Subcutaneous abdominal adipose tissue (tissue), 5 donors: ENCODE measurements around the gene MSI1.
"Not testable (repeated sequence)": the region's sequence is repeated elsewhere in the genome, so short reads cannot be mapped to it uniquely, and the experiment has no call there.

ENCODE experiments used
- H3K27ac ChIP-seq: one replicate; pipeline ENCODE4 v1.7.0; 2013; ENCODE audit warnings: low read depth, mild to moderate bottlenecking, inconsistent platforms, low read length, moderate library complexity
- H3K27me3 ChIP-seq, 5 donors: one replicate each; pipeline ENCODE4 v1.7.0; 2013; ENCODE audit warnings: low read length in 5 of 5, inconsistent platforms in 1 of 5; ENCODE audit not compliant: control insufficient read depth in 5 of 5, insufficient read depth in 4 of 5
- H3K36me3 ChIP-seq, 5 donors: one replicate each; pipeline ENCODE4 v1.7.0; 2013; ENCODE audit warnings: low read length in 5 of 5; ENCODE audit not compliant: control insufficient read depth in 5 of 5, insufficient read depth in 5 of 5
- H3K4me1 ChIP-seq, 5 donors: one replicate each; pipeline ENCODE4 v1.7.0; 2013; ENCODE audit warnings: low read length in 5 of 5, mild to moderate bottlenecking in 3 of 5, moderate library complexity in 1 of 5; ENCODE audit not compliant: control insufficient read depth in 5 of 5, insufficient read depth in 5 of 5
- H3K4me3 ChIP-seq, 5 donors: one replicate each; pipeline ENCODE4 v1.7.0; 2013; ENCODE audit warnings: low read length in 5 of 5, low read depth in 1 of 5
- H3K9ac ChIP-seq, 5 donors: one replicate each; pipeline ENCODE4 v1.7.0; 2013; ENCODE audit warnings: low read length in 5 of 5, mild to moderate bottlenecking in 4 of 5, moderate library complexity in 3 of 5
- H3K9me3 ChIP-seq, 5 donors: one replicate each; pipeline ENCODE4 v1.7.0; 2013; ENCODE audit warnings: low read length in 5 of 5; ENCODE audit not compliant: control insufficient read depth in 5 of 5
- donor health status: healthy.
- donor health status: healthy.
- donor health status: healthy.
- donor health status: healthy.
- donor health status: healthy.

Gene MSI1

DNA sequence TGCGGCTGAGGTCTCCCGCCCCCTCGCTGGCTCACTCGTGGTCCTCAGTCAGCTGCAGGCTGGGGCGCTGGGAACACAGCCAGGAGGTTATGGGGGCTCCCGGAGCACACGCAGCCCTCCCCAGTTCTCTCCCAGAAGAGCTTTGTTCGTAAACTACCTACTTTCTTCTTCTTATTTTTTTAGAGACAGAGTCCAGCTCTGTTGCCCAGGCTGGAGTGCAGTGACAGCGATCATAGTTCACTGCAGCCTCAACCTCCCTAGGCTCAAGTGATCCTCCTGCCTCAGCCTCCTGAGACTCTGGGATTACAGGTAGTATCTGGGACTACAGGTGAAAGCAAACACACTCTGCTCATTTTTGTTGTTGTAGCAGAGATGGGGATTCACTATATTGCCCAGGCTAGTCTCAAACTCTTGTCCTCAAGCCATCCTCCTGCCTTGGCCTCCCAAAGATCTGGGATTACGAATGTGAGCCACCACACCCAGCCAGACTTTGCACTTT, 25.9 kb downstream of the MSI1 start:
- no peak overlapping the region for H3K27ac ChIP-seq
- H3K36me3 ChIP-seq: no peaks in the 10 kb centered on the region
- no peaks in the 10 kb centered on the region for H3K4me1 ChIP-seq
- H3K4me3 ChIP-seq: no peak overlapping the region
- H3K9ac ChIP-seq: no peak overlapping the region
- H3K27me3 ChIP-seq: peaks cover 0 to 5% (median 3%) of the 10 kb centered on the region in 5 donors
- H3K9me3 ChIP-seq: no peaks in the 10 kb centered on the region

DNA sequence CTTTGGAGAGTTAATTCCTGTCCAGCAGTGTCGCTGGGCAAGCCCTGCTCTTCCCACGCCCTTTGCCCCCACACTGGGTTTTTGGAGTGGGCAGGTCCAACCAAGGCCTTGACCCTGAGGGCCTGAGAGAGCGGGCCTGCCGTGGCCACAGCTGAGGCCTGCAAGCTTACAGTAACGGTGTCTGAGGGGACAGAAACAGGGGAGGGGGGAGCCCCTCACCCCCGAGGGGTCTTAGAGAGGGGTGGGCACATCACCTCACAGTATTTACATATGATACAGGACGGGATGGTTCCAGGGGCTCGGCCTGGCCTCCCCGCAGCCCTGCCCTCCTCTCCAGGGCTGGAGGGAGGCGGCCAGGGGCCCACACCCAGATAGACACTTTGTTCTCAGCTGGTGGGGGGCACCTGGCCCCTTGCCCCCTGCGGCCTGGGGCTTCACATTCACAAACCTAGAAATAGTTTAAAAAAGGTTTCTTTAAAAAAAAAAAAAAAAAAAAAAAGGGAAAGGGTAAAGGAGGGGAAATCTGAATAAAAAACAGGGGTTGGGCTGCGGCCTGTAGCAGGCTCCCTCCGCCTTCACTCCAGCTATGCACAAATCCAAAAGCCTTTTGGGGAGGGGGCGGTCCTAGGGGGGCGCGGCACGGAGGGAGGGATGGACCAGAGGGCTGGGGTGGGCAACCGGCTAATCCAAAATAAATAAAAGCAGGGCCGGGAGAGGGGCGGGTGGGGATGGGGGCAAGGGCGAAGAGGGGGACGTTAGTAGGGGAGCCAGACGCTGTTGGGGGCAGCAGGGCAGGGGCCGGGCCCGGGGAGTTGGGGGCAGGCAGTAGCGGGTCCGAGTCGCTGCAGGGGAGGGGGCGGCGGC, 26.6 kb downstream of the MSI1 start:
- H3K9ac ChIP-seq: no peak overlapping the region
- peaks cover 0 to 5% (median 0%) of the 10 kb centered on the region in 5 donors for H3K9me3 ChIP-seq
- H3K27ac ChIP-seq: no peak overlapping the region
- H3K27me3 ChIP-seq: peaks cover 0 to 3% (median 0%) of the 10 kb centered on the region in 5 donors
- no peak overlapping the region for H3K4me3 ChIP-seq
- H3K4me1 ChIP-seq: no peaks in the 10 kb centered on the region
- no peaks in the 10 kb centered on the region for H3K36me3 ChIP-seq

DNA sequence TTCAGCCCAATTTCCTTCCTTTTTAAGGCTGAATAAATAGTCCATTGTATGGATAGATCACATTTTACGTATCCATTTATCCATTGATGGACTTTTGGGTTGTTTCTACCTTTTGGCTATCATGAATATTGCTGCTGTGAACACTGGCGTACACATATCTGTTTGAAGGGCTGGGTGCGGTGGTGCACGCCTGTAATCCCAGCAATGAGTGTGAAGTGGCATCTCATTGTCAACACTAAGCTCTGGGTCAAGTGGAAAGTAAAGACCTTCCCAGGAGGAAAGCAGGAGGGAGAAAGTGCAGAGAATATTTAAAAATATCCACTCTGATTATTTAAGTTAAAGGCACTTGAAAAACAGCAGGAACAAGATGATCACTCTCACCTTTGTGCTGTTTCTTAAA, 29.7 kb downstream of the MSI1 start:
- Histone ChIP-seq H3K9me3 (peaks cover 0 to 5% (median 0%) of the 10 kb centered on the region in 5 donors), H3K4me3 (no peak overlapping the region), H3K27ac (no peak overlapping the region), H3K9ac (no peak overlapping the region), H3K27me3 (peaks cover 0 to 2% (median 0%) of the 10 kb centered on the region in 5 donors), H3K4me1 (no peaks in the 10 kb centered on the region), H3K36me3 (no peaks in the 10 kb centered on the region)

DNA sequence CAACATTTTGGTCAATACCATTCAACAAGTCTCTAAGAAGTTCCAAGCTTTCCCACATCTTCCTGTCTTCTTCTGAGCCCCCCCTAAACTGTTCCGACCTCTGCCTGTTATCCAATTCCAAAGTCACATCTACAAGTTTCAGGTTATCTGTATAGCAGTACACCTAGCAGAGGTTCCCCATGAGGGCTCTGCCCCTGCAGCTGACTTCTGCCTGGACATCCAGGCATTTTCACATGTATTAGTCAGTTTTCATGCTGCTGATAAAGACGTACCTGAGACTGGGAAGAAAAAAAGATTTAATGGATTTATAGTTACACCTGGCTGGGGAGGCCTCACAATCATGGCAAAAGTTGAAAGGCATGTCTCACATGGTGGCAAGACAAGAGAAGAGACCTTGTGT, 31.2 kb downstream of the MSI1 start:
- Histone ChIP-seq H3K4me1 (no peaks in the 10 kb centered on the region), H3K27me3 (peaks cover 0 to 2% (median 0%) of the 10 kb centered on the region in 5 donors), H3K9ac (no peak overlapping the region), H3K9me3 (peaks cover 0 to 5% (median 0%) of the 10 kb centered on the region in 5 donors), H3K27ac (no peak overlapping the region), H3K4me3 (no peak overlapping the region), H3K36me3 (no peaks in the 10 kb centered on the region)

DNA sequence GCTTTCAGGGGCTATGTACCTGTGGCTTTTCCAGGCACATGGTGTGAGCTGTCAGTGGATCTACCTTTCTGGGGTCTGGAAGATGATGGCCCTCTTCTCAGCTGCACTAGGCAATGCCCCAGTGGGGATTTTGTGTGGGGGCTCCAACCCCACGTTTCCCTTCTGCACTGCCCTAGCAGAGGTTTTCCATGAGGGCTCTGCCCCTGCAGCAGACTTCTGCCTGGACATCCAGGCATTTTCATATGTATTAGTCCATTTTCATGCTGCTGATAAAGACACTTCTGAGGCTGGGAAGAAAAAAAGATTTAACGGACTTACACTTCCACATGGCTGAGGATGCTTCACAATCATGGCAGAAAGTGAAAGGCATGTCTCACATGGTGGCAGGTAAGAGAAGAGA, 32.6 kb downstream of the MSI1 start:
- H3K4me3 ChIP-seq, H3K4me1 ChIP-seq, H3K27me3 ChIP-seq, H3K36me3 ChIP-seq, H3K27ac ChIP-seq, H3K9ac ChIP-seq, H3K9me3 ChIP-seq: not testable (repeated sequence)

DNA sequence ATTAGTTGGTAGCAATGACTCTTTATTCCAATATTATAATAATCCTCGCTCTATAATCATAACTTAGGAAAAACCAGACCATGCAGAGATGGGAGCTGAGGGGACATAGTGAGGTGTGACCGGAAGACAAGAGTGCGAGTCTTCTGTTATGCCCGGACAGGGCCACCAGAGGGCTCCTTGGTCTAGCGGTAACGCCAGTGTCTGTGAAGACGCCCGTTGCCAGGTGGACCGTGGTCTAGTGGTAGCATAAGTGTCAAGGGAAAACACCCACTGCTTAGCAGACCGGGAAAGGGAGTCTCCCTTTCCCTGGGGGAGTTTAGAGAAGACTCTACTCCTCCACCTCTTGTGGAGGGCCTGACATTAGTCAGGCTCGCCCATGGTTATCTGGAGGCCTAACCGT, 33.5 kb downstream of the MSI1 start:
- not testable (repeated sequence) for H3K27ac ChIP-seq, H3K4me1 ChIP-seq, H3K9ac ChIP-seq, H3K9me3 ChIP-seq, H3K4me3 ChIP-seq, H3K36me3 ChIP-seq, H3K27me3 ChIP-seq

DNA sequence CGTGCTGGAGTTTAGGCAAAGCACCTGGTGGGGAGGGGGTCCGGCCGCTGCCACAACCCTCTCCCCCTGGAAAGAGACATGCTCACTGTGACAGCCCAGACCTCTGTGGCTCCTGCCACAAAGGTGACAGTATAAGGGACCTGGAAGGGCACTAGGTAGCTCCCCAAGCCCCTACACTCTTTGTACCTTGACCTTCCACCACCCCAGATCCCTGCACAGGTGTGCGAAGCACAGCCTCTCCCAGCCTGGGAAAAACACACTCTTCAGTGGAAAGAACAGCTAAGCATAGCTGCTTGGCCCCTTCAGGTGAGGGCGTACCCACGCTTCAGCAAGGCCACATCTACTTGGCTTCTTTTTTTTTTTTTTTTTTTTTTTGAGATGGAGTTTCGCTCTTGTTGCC, 36.4 kb downstream of the MSI1 start:
- H3K4me3 ChIP-seq: no peak overlapping the region

DNA sequence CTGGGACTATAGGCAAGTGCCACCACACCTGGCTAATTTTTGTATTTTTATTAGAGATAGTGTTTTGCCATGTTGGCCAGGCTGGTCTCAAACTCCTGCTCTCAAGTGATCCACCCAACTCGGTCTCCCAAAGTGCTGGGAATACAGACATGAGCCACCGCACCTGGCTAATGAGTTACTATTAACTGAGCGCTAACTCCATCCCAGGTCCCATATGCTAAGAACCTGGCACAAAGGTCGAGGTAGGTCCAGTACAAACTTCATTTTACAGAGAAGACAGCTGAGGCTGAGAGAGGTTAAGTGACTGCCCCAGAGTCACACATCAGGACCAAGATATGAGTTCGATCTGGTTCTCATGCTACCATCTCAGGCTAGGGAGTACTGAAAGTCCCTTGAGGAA, 36.9 kb downstream of the MSI1 start:
- Histone ChIP-seq H3K9ac (no peak overlapping the region), H3K9me3 (no peaks in the 10 kb centered on the region), H3K27ac (no peak overlapping the region), H3K4me1 (no peaks in the 10 kb centered on the region), H3K36me3 (no peaks in the 10 kb centered on the region), H3K4me3 (no peak overlapping the region), H3K27me3 (peaks cover 0 to 6% (median 0%) of the 10 kb centered on the region in 5 donors)

More for the DNA sequence above, 36.4 kb downstream of the MSI1 start:
- peaks cover 0 to 6% (median 0%) of the 10 kb centered on the region in 5 donors for H3K27me3 ChIP-seq
- H3K4me1 ChIP-seq: no peaks in the 10 kb centered on the region
- no peak overlapping the region for H3K9ac ChIP-seq
- no peak overlapping the region for H3K27ac ChIP-seq
- H3K9me3 ChIP-seq: peaks cover 0 to under 1% (median 0%) of the 10 kb centered on the region in 5 donors
- no peaks in the 10 kb centered on the region for H3K36me3 ChIP-seq

DNA sequence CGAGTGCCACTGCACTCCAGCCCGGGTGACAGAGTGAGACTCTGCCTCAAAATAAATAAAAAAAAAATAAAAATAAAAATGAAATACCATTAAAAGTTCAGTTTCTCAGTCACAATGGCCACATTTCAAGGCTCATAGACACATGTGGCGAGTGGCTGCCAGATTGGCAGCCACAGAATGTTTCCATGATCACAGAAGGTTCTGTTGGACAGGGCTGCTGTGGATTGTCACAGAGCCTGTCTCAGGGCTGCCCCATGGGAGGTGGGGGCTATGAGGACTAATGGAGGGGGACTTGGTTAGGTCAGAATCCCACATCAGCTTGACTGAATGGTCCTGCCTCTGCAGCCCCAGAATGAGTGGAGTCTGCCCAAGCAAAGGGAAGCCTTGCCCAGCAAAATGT, 37.6 kb downstream of the MSI1 start:
- H3K4me3 ChIP-seq: no peak overlapping the region
- H3K9me3 ChIP-seq: no peaks in the 10 kb centered on the region
- no peak overlapping the region for H3K9ac ChIP-seq
- no peaks in the 10 kb centered on the region for H3K4me1 ChIP-seq
- H3K36me3 ChIP-seq: no peaks in the 10 kb centered on the region
- peaks cover 0 to 6% (median 0%) of the 10 kb centered on the region in 5 donors for H3K27me3 ChIP-seq
- no peak overlapping the region for H3K27ac ChIP-seq

DNA sequence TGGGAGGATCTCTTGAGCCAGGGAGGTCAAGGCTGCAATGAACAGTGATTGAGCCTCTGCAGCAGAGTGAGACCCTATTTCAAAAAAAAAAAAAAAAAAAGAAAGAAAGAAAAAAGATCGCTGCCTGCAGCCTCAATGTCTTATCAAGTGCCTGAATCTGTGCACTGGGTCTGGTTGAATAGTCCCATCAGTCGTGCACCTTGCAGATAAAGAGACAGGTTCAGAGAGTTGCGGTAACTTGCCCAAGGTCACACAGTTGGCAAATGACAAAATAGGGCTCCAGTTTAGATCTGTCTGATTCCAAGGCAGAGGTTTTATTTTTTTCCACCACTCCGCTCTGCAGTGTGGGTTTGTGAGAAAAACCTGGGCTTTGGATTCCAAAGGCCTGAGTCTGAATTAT, 40.7 kb downstream of the MSI1 start:
- Histone ChIP-seq H3K27me3 (peaks cover 0 to 6% (median 0%) of the 10 kb centered on the region in 5 donors), H3K9me3 (no peaks in the 10 kb centered on the region), H3K27ac (no peak overlapping the region)

More for the DNA sequence above, 40.7 kb downstream of the MSI1 start:
- no peaks in the 10 kb centered on the region for H3K36me3 ChIP-seq
- H3K4me3 ChIP-seq: no peak overlapping the region
- H3K9ac ChIP-seq: no peak overlapping the region
- peaks cover 0 to 6% (median 6%) of the 10 kb centered on the region in 5 donors for H3K4me1 ChIP-seq
